CD4-positive, alpha-beta memory T cell (primary cell): ENCODE results near the gene SH2D2A. TPM values are rescaled to one million over a fixed set of nuclear protein-coding genes. Genes with fewer than 3 reads are reported as not detected.
A peak's percentile ranks its signal among the peaks of the same experiment; 100 is the strongest.

ENCODE experiments used
- CTCF ChIA-PET: fragments of 350-600 bp; sonication (Branson Sonifier 250); formaldehyde crosslinking; loops from one replicate; lab custom pipeline; 2021; ENCODE audit warnings: inconsistent platforms; ENCODE audit not compliant: partially characterized antibody; lab: Charles Lee
- POLR2A ChIA-PET: fragments of 350-600 bp; sonication (Branson Sonifier 250); formaldehyde crosslinking; loops from one replicate; lab custom pipeline; 2021; ENCODE audit not compliant: partially characterized antibody; lab: Charles Lee
- DNase-seq, 5 donors: peaks; one replicate each; pipeline versions ENCODE4 v3.0.0 to v3.0.0-alpha.2; 2020 to 2022; ENCODE audit warnings: mixed read lengths in 1 of 5
- H3K27ac ChIP-seq: one replicate; pipeline ENCODE4 v1.7.0; 2013; ENCODE audit warnings: low read depth, low read length
- H3K27me3 ChIP-seq: 2 replicates; pipeline ENCODE4 v1.7.0; 2013; ENCODE audit warnings: mild to moderate bottlenecking, low read length, moderate library complexity; ENCODE audit not compliant: insufficient read depth
- H3K36me3 ChIP-seq: 2 replicates; pipeline ENCODE4 v1.7.0; 2013; ENCODE audit warnings: mild to moderate bottlenecking, low read length, moderate library complexity; ENCODE audit not compliant: insufficient read depth
- H3K4me1 ChIP-seq: 2 replicates; pipeline ENCODE4 v1.7.0; 2013; ENCODE audit warnings: mild to moderate bottlenecking, low read length, moderate library complexity; ENCODE audit not compliant: insufficient read depth
- H3K4me3 ChIP-seq, 2 donors: one replicate each; pipeline ENCODE4 v1.7.0; 2013; ENCODE audit warnings: low read length in 2 of 2, mild to moderate bottlenecking in 1 of 2
- H3K9me3 ChIP-seq, 2 donors: one replicate each; pipeline ENCODE4 v1.7.0; 2013; ENCODE audit warnings: low read length in 2 of 2, control low read depth in 1 of 2; ENCODE audit not compliant: control insufficient read depth in 1 of 2
- H3K27ac Mint-ChIP-seq, 7 donors: one replicate each; pipeline ENCODE4 v1.8.0; 2020 to 2021; ENCODE audit warnings: mixed read lengths in 7 of 7, mild to moderate bottlenecking in 6 of 7, inconsistent platforms in 3 of 7, moderate library complexity in 3 of 7
- H3K27me3 Mint-ChIP-seq, 2 donors: one replicate each; pipeline ENCODE4 v1.8.0; 2020 to 2021; ENCODE audit warnings: mixed read lengths in 2 of 2
- H3K36me3 Mint-ChIP-seq, 2 donors: one replicate each; pipeline ENCODE4 v1.8.0; 2020 to 2021; ENCODE audit warnings: mixed read lengths in 2 of 2, inconsistent platforms in 1 of 2, mild to moderate bottlenecking in 1 of 2
- H3K4me1 Mint-ChIP-seq, 4 donors: one replicate each; pipeline ENCODE4 v1.8.0; 2020 to 2021; ENCODE audit warnings: mixed read lengths in 4 of 4, mild to moderate bottlenecking in 1 of 4
- H3K4me3 Mint-ChIP-seq, 8 donors: one replicate each; pipeline ENCODE4 v1.8.0; 2020 to 2021; ENCODE audit warnings: mixed read lengths in 8 of 8, mild to moderate bottlenecking in 7 of 8, moderate library complexity in 6 of 8, inconsistent platforms in 3 of 8
- H3K9me3 Mint-ChIP-seq, 8 donors: one replicate each; pipeline ENCODE4 v1.8.0; 2020 to 2021; ENCODE audit warnings: mixed read lengths in 8 of 8, mild to moderate bottlenecking in 5 of 8, inconsistent platforms in 3 of 8, moderate library complexity in 1 of 8
- intact Hi-C: fragments of 100-400 bp; cut with micrococcal nuclease; formaldehyde crosslinking; loops from one replicate; pipeline ENCODE4 v1.15.1; 2023
- polyA plus RNA-seq, 2 donors: library from polyadenylated mRNA; unstranded; fragments of 300-500 nt; fragmentation: Illumina TruSeq; gene quantifications; one replicate each; pipeline ENCODE4 v1.2.3, GENCODE V29; 2021
- total RNA-seq, 2 experiments: library from RNA; stranded (reverse); gene quantifications; one replicate each; pipeline ENCODE4 v1.2.3, GENCODE V29; 2021

Gene SH2D2A
- total and polyA plus RNA-seq, 4 experiments from 2014 or later, result 29.1 to 63.6 (median 54.5) TPM

DNA sequence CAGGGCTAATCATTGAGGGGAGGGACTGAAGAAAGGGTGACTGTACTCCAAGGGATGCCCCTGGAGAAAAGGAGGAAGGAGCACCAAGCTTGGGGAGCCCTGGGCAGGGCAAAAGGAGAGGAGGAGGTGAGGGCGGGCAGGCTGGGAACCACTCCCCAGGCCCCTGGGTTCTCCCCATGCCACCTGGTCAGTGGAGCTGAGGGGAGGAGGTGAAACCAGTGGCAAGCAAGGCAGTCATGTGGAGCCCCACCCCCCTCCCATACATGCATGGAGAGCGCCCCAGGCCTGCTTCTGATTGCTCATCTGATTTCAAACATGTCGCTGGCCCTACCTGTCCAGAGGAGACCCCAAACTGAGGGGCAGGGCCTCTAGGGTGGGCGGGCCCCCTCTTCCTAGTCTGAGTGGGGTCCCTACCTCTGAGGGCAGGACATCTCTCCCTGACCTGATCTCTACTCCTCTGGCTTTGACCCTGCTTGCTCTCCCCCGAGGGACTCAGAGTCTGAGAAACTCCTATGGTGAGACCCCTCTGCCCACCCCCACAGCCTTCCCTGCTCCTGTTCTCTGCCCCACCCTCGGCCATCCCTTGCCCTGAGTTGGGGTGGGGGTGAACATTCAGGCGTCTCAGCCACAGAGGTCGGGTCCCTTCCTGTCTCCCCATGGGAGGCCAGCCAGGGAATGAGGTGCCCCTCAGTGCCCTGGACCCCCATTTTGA, 23.7 kb upstream of the SH2D2A start:
- Histone ChIP-seq H3K4me1 (peaks cover 21% of the 10 kb centered on the region), H3K27ac (no peak overlapping the region), H3K27me3 (peaks cover 11% of the 10 kb centered on the region), H3K36me3 (no peaks in the 10 kb centered on the region), H3K4me3 (no peak overlapping the region), H3K9me3 (no peaks in the 10 kb centered on the region)
- POLR2A ChIA-PET, result no interaction called here
- H3K36me3 Mint-ChIP-seq, result peaks cover 0 to 4% of the 10 kb centered on the region in 2 donors
- H3K27ac Mint-ChIP-seq, result peak overlapping the region in 1 of 7 donors; percentile 23
- H3K4me3 Mint-ChIP-seq, result no peak overlapping the region
- H3K4me1 Mint-ChIP-seq, result peaks cover 5 to 31% (median 17%) of the 10 kb centered on the region in 4 donors
- H3K27me3 Mint-ChIP-seq, result peaks cover 22 to 48% of the 10 kb centered on the region in 2 donors
- CTCF ChIA-PET, result interaction anchor here (0.7 to 8.1 kb wide), 6 partner anchors 8 to 72 kb away, joined by 3 to 204 read pairs (median 22); partner anchors contain the start of genes INSRR and NTRK1
- no peaks in the 10 kb centered on the region for H3K9me3 Mint-ChIP-seq
- DNase-seq, result no peak
- intact Hi-C loops, result no loop called here

DNA sequence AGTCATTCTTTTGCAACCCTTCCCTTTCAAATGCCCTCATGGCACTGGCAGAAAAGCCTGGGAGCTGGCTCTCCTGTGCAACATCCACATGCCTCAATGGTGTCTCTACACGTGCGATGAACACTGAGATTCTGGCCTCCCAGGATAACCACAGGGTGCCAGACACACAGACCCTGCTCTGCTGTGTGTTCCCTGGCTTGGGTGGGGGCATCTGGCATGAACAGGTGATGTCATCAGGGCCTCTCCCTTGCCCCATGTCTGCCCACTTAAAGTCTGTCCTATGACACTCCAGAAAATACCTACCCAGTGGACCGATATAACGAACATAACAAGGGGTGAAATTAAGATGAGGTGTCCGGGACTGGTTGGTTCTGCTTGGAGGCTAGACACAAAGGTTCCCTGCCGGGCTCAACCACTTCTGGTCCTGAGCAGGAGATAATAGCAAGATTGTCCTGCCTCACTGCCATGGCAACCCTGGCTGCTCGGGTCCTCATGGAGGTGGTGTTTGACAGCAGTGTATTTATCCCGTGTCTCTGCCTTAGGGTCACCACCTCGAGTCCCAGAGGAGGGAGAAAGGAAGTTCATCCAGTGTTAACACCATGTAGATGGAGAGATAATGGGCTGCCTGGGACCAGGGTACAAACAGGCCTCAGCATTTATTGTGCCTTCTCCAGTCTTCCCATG, 22.9 kb upstream of the SH2D2A start:
- Mint-ChIP-seq H3K27ac (peak overlapping the region in 2 of 7 donors; percentile 29 to 47), H3K4me3 (no peak overlapping the region)

DNA sequence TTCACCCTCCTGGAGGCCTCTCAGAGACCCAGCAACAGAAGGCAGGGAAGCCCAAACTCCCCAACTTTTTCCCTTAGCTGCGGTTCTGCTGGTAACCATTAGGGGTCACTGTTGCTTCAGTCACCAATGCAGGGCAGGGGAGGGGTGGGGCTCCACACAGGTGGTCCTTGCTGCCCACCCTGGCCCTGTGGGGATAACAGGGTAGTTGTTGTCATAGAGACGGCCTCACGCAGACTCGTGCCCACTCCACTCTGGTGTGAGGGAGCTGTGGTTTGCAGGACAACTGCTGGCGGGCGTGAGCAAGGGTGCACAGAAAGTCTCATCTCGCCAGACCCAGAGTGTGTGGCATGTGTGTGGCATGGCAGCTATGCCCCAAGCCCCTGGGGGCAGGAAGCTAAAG, 22.3 kb upstream of the SH2D2A start:
- H3K4me1 Mint-ChIP-seq, result peaks cover 3 to 24% (median 10%) of the 10 kb centered on the region in 4 donors
- peaks cover 0 to 4% of the 10 kb centered on the region in 2 donors for H3K36me3 Mint-ChIP-seq
- H3K27me3 Mint-ChIP-seq, result peaks cover 16 to 45% of the 10 kb centered on the region in 2 donors
- intact Hi-C loops, result loop anchor here (1.0 to 2.0 kb wide), 4 partner anchors 21 to 51 kb away; partner anchors contain the start of genes NTRK1 and SH2D2A
- ChIA-PET POLR2A (interaction anchor here (1.1 to 2.3 kb wide), 4 partner anchors 10 to 52 kb away, joined by 5 to 19 read pairs (median 6); partner anchors contain the start of genes INSRR and NTRK1), CTCF (interaction anchor here (0.8 to 8.1 kb wide), 28 partner anchors 10 to 236 kb away, joined by 3 to 204 read pairs (median 7); partner anchors contain the start of genes INSRR, ISG20L2, METTL25B and NTRK1)
- Histone ChIP-seq H3K27me3 (peaks cover 11% of the 10 kb centered on the region), H3K36me3 (no peaks in the 10 kb centered on the region), H3K9me3 (no peaks in the 10 kb centered on the region), H3K27ac (no peak overlapping the region), H3K4me3 (no peak overlapping the region), H3K4me1 (peaks cover 12% of the 10 kb centered on the region)
- H3K4me3 Mint-ChIP-seq, result no peak overlapping the region
- H3K9me3 Mint-ChIP-seq, result peaks cover 0 to 1% (median 0%) of the 10 kb centered on the region in 8 donors
- peak in 4 of 5 donors; percentile 52 to 66 (median 55) for DNase-seq
- H3K27ac Mint-ChIP-seq, result peak overlapping the region in 6 of 7 donors; percentile 5 to 81 (median 54)

More for the DNA sequence above, 22.9 kb upstream of the SH2D2A start:
- ChIA-PET POLR2A (interaction anchor here (1.1 to 2.3 kb wide), 4 partner anchors 9 to 52 kb away, joined by 5 to 19 read pairs (median 6); partner anchors contain the start of genes INSRR and NTRK1), CTCF (interaction anchor here (0.8 to 8.1 kb wide), 19 partner anchors 9 to 235 kb away, joined by 3 to 204 read pairs (median 8); partner anchors contain the start of genes INSRR, ISG20L2, METTL25B and NTRK1)
- peaks cover 20 to 49% of the 10 kb centered on the region in 2 donors for H3K27me3 Mint-ChIP-seq
- DNase-seq, result no peak
- H3K4me3 ChIP-seq, result no peak overlapping the region
- peaks cover 0 to 4% of the 10 kb centered on the region in 2 donors for H3K36me3 Mint-ChIP-seq
- H3K27me3 ChIP-seq, result peaks cover 11% of the 10 kb centered on the region
- H3K4me1 ChIP-seq, result peaks cover 13% of the 10 kb centered on the region
- H3K4me1 Mint-ChIP-seq, result peaks cover 5 to 27% (median 13%) of the 10 kb centered on the region in 4 donors
- H3K27ac ChIP-seq, result no peak overlapping the region
- no peaks in the 10 kb centered on the region for H3K9me3 ChIP-seq
- H3K36me3 ChIP-seq, result no peaks in the 10 kb centered on the region
- peaks cover 0 to 1% (median 0%) of the 10 kb centered on the region in 8 donors for H3K9me3 Mint-ChIP-seq
- intact Hi-C loops, result loop anchor here (1.0 to 2.0 kb wide), 4 partner anchors 21 to 51 kb away; partner anchors contain the start of genes NTRK1 and SH2D2A

DNA sequence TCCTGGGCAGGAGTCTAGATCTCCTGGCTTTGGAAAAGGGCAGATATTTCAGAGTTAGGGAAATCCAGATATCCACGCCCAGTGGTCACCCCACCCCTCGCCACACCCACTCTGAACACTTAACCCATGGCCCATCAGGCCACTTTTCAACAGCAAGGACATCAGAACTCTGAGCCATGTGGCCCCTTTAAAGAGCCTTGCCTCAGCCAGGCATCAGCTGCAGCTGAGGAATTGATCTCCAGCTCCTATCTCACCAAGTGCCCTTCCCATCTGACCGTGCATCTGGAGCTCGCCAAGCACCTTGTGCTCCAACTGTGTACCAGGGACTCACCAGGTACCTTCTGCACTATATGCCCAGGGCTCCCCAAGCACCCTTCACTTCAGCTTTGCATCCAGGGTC, 20.2 kb upstream of the SH2D2A start:
- Histone ChIP-seq H3K4me3 (no peak overlapping the region), H3K27me3 (peaks cover 6% of the 10 kb centered on the region), H3K27ac (no peak overlapping the region), H3K36me3 (no peaks in the 10 kb centered on the region), H3K4me1 (peaks cover 12% of the 10 kb centered on the region), H3K9me3 (no peaks in the 10 kb centered on the region)
- CTCF ChIA-PET, result interaction anchor here (1.0 to 8.1 kb wide), 13 partner anchors 12 to 111 kb away, joined by 3 to 204 read pairs (median 21); partner anchors contain the start of genes INSRR, NTRK1, PEAR1 and SH2D2A
- POLR2A ChIA-PET, result interaction anchor here (1.2 kb wide), 1 partner anchor 20 kb away, joined by 4 read pairs; the partner anchor contains the start of gene SH2D2A
- no peak for DNase-seq
- Mint-ChIP-seq H3K4me3 (no peak overlapping the region), H3K4me1 (peaks cover 3 to 25% (median 11%) of the 10 kb centered on the region in 4 donors), H3K27ac (peak overlapping the region in 3 of 7 donors; percentile 8 to 54 (median 48)), H3K9me3 (peaks cover 0 to 1% (median 0%) of the 10 kb centered on the region in 8 donors), H3K36me3 (no peaks in the 10 kb centered on the region), H3K27me3 (peaks cover 5 to 32% of the 10 kb centered on the region in 2 donors)
- intact Hi-C loops, result no loop called here

DNA sequence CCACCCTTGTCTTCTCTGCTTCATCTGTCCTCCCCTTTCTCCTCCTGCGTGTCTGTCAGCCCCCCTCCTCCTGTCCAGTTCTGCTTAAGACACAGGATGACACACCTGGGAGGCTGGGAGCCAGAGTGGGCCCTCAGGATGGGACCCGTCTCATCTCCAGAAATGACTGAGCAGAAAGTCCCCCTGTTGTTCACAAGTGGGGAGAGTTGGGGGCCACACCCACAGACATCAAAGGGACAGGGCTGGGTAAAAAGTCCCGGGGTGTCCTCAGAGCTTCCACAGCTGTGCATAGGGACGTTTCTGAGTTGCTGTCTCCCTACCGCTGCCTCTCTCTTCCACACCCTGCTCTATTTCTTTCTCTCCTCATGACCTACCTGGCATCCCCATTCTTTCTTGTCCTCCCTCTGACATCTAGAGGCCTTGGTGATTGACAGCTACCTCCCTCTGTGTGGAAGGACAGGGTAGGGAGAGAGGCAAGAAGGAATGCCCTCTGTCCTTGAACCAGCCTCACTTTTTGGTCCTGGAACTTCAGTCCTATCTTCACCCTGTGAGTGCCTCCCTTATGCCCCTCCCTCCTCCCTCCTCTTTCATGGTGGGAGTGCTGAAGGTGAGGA, 19.5 kb upstream of the SH2D2A start:
- no peaks in the 10 kb centered on the region for H3K36me3 Mint-ChIP-seq
- POLR2A ChIA-PET, result interaction anchor here (1.2 kb wide), 1 partner anchor 20 kb away, joined by 4 read pairs; the partner anchor contains the start of gene SH2D2A
- CTCF ChIA-PET, result interaction anchor here (1.1 to 8.1 kb wide), 10 partner anchors 8 to 55 kb away, joined by 3 to 204 read pairs (median 30); partner anchors contain the start of genes INSRR, NTRK1, PEAR1 and SH2D2A
- H3K27me3 Mint-ChIP-seq, result peaks cover 7 to 29% of the 10 kb centered on the region in 2 donors
- H3K4me1 ChIP-seq, result peaks cover 12% of the 10 kb centered on the region
- peaks cover 6% of the 10 kb centered on the region for H3K27me3 ChIP-seq
- H3K36me3 ChIP-seq, result no peaks in the 10 kb centered on the region
- no peak overlapping the region for H3K27ac ChIP-seq
- peaks cover 3 to 25% (median 11%) of the 10 kb centered on the region in 4 donors for H3K4me1 Mint-ChIP-seq
- peak overlapping the region in 2 of 8 donors; percentile 24 to 39 for H3K4me3 Mint-ChIP-seq
- intact Hi-C loops, result no loop called here
- DNase-seq, result peak in 2 of 5 donors; percentile 43 to 58
- peak overlapping the region; percentile 13 to 93 (median 82) for H3K27ac Mint-ChIP-seq
- H3K9me3 ChIP-seq, result no peaks in the 10 kb centered on the region
- H3K4me3 ChIP-seq, result no peak overlapping the region
- peaks cover 0 to 1% (median 0%) of the 10 kb centered on the region in 8 donors for H3K9me3 Mint-ChIP-seq

DNA sequence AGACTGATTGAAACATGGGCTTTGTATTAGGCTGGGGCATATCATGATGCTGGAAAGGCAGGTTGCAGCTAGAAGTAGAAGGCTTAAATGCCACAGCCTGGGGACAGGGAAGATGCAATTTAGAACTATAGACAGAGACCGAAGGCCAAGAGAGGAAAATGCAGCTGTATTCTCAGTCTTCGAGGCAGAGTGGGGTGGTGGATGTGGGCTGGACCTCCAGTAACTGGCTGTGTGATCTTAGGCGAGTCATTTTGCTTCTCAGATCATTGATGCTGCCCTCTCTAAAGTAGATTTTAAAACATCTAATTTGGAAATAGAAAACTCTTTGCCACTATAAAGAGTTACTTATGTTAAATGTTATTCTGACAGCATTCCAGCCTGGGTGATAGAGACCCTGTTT, 17.7 kb upstream of the SH2D2A start:
- ChIA-PET POLR2A (interaction anchor here (1.5 kb wide), 1 partner anchor 20 kb away, joined by 3 read pairs; no protein-coding TSS in a partner anchor), CTCF (interaction anchor here (0.7 to 3.4 kb wide), 3 partner anchors 26 to 93 kb away, joined by 3 to 20 read pairs (median 4); partner anchors contain the start of gene NTRK1)
- Histone ChIP-seq H3K4me1 (peaks cover 12% of the 10 kb centered on the region), H3K4me3 (no peak overlapping the region), H3K27ac (no peak overlapping the region), H3K36me3 (no peaks in the 10 kb centered on the region), H3K27me3 (no peaks in the 10 kb centered on the region), H3K9me3 (no peaks in the 10 kb centered on the region)
- Mint-ChIP-seq H3K27ac (peak overlapping the region in 2 of 7 donors; percentile 56 to 75), H3K27me3 (peaks cover 2 to 25% of the 10 kb centered on the region in 2 donors), H3K4me3 (no peak overlapping the region), H3K4me1 (peaks cover 3 to 25% (median 11%) of the 10 kb centered on the region in 4 donors), H3K36me3 (no peaks in the 10 kb centered on the region), H3K9me3 (peaks cover 0 to 1% (median 0%) of the 10 kb centered on the region in 8 donors)
- no peak for DNase-seq
- intact Hi-C loops, result no loop called here
